GM12874 (cell line): ENCODE data around the gene HNMT.

ENCODE experiments used
- CTCF ChIP-seq: IDR thresholded peaks from 2 replicates; pipeline ENCODE4 v1.5.1; 2011; ENCODE audit warnings: low read depth, mild to moderate bottlenecking, control low read depth, low read length, moderate library complexity; ENCODE audit not compliant: insufficient read depth

Gene HNMT

GRCh38 chr2:137942037-137942832, 22.0 kb upstream of the HNMT start:
- no peak for TF ChIP-seq CTCF

GRCh38 chr2:137942833-137943677, 21.2 kb upstream of the HNMT start:
- TF ChIP-seq CTCF: no peak

- TF ChIP-seq CTCF: no peak
Observed at GRCh38 chr2:137943678-137944347, 20.5 kb upstream of the HNMT start.

GRCh38 chr2:137944714-137945113, 19.6 kb upstream of the HNMT start:
- TF ChIP-seq CTCF: no peak

- no peak for TF ChIP-seq CTCF
Observed at GRCh38 chr2:137945229-137945628, 19.0 kb upstream of the HNMT start.

GRCh38 chr2:137946227-137946626, 18.0 kb upstream of the HNMT start:
- no peak for TF ChIP-seq CTCF
